Measurements from ENCODE around the gene SEMA6D.

Gene SEMA6D

GRCh38 chr15:47720555-47720954, 3.2 kb downstream of the SEMA6D start:
- H3K4me1 ChIP-seq (ENCODE audit: control insufficient read depth, low read depth, low read length), result peaks cover 25% of the 10 kb centered on the region
- no peaks in the 10 kb centered on the region for H3K9me3 ChIP-seq (ENCODE audit: control insufficient read depth, low read depth, low read length)
- peaks cover 43% of the 10 kb centered on the region for H3K27me3 ChIP-seq (ENCODE audit: control insufficient read depth, insufficient read depth, low read length)
- peak overlapping the region; percentile 14 for H3K4me3 ChIP-seq (ENCODE audit: low read length)
- no peaks in the 10 kb centered on the region for H3K36me3 ChIP-seq (ENCODE audit: control insufficient read depth, low read depth, low read length)
- H3K9ac ChIP-seq (ENCODE audit: low read length), result no peak overlapping the region
- no peak overlapping the region for H3K27ac ChIP-seq (ENCODE audit: low read length)

GRCh38 chr15:47721676-47722075, 4.4 kb downstream of the SEMA6D start:
- Histone ChIP-seq H3K4me3 (ENCODE audit: low read length) (no peak overlapping the region), H3K4me1 (ENCODE audit: control insufficient read depth, low read depth, low read length) (peaks cover 14% of the 10 kb centered on the region), H3K27ac (ENCODE audit: low read length) (no peak overlapping the region), H3K27me3 (ENCODE audit: control insufficient read depth, insufficient read depth, low read length) (peaks cover 33% of the 10 kb centered on the region), H3K9ac (ENCODE audit: low read length) (no peak overlapping the region), H3K9me3 (ENCODE audit: control insufficient read depth, low read depth, low read length) (no peaks in the 10 kb centered on the region), H3K36me3 (ENCODE audit: control insufficient read depth, low read depth, low read length) (no peaks in the 10 kb centered on the region)

- H3K27me3 ChIP-seq (ENCODE audit: control insufficient read depth, insufficient read depth, low read length), result peaks cover 24% of the 10 kb centered on the region
- no peak overlapping the region for H3K9ac ChIP-seq (ENCODE audit: low read length)
- H3K36me3 ChIP-seq (ENCODE audit: control insufficient read depth, low read depth, low read length), result no peaks in the 10 kb centered on the region
- H3K27ac ChIP-seq (ENCODE audit: low read length), result no peak overlapping the region
- no peaks in the 10 kb centered on the region for H3K9me3 ChIP-seq (ENCODE audit: control insufficient read depth, low read depth, low read length)
- no peak overlapping the region for H3K4me3 ChIP-seq (ENCODE audit: low read length)
- peaks cover 14% of the 10 kb centered on the region for H3K4me1 ChIP-seq (ENCODE audit: control insufficient read depth, low read depth, low read length)
Observed at GRCh38 chr15:47724346-47724745, 7.0 kb downstream of the SEMA6D start.

GRCh38 chr15:47725051-47725450, 7.7 kb downstream of the SEMA6D start:
- Histone ChIP-seq H3K9me3 (ENCODE audit: control insufficient read depth, low read depth, low read length) (no peaks in the 10 kb centered on the region), H3K4me3 (ENCODE audit: low read length) (no peak overlapping the region), H3K27me3 (ENCODE audit: control insufficient read depth, insufficient read depth, low read length) (peaks cover 17% of the 10 kb centered on the region), H3K36me3 (ENCODE audit: control insufficient read depth, low read depth, low read length) (no peaks in the 10 kb centered on the region), H3K4me1 (ENCODE audit: control insufficient read depth, low read depth, low read length) (peaks cover 9% of the 10 kb centered on the region), H3K9ac (ENCODE audit: low read length) (no peak overlapping the region), H3K27ac (ENCODE audit: low read length) (no peak overlapping the region)

- Histone ChIP-seq H3K9me3 (ENCODE audit: control insufficient read depth, low read depth, low read length) (no peaks in the 10 kb centered on the region), H3K36me3 (ENCODE audit: control insufficient read depth, low read depth, low read length) (no peaks in the 10 kb centered on the region), H3K27ac (ENCODE audit: low read length) (no peak overlapping the region)
Observed at GRCh38 chr15:47725906-47726305, 8.6 kb downstream of the SEMA6D start.

GRCh38 chr15:47726399-47726823, 9.1 kb downstream of the SEMA6D start:
- Histone ChIP-seq H3K27ac (ENCODE audit: low read length) (no peak overlapping the region), H3K4me1 (ENCODE audit: control insufficient read depth, low read depth, low read length) (no peaks in the 10 kb centered on the region), H3K9ac (ENCODE audit: low read length) (no peak overlapping the region), H3K27me3 (ENCODE audit: control insufficient read depth, insufficient read depth, low read length) (peaks cover 4% of the 10 kb centered on the region), H3K9me3 (ENCODE audit: control insufficient read depth, low read depth, low read length) (no peaks in the 10 kb centered on the region), H3K36me3 (ENCODE audit: control insufficient read depth, low read depth, low read length) (no peaks in the 10 kb centered on the region), H3K4me3 (ENCODE audit: low read length) (no peak overlapping the region)

More at GRCh38 chr15:47725906-47726305, 8.6 kb downstream of the SEMA6D start:
- peaks cover 3% of the 10 kb centered on the region for H3K4me1 ChIP-seq (ENCODE audit: control insufficient read depth, low read depth, low read length)
- no peak overlapping the region for H3K4me3 ChIP-seq (ENCODE audit: low read length)
- peaks cover 8% of the 10 kb centered on the region for H3K27me3 ChIP-seq (ENCODE audit: control insufficient read depth, insufficient read depth, low read length)
- H3K9ac ChIP-seq (ENCODE audit: low read length), result no peak overlapping the region

- Histone ChIP-seq H3K27me3 (ENCODE audit: control insufficient read depth, insufficient read depth, low read length) (no peaks in the 10 kb centered on the region), H3K9me3 (ENCODE audit: control insufficient read depth, low read depth, low read length) (no peaks in the 10 kb centered on the region), H3K4me3 (ENCODE audit: low read length) (no peak overlapping the region), H3K9ac (ENCODE audit: low read length) (no peak overlapping the region), H3K4me1 (ENCODE audit: control insufficient read depth, low read depth, low read length) (no peaks in the 10 kb centered on the region), H3K27ac (ENCODE audit: low read length) (no peak overlapping the region), H3K36me3 (ENCODE audit: control insufficient read depth, low read depth, low read length) (no peaks in the 10 kb centered on the region)
Observed at GRCh38 chr15:47727137-47727536, 9.8 kb downstream of the SEMA6D start.

- no peaks in the 10 kb centered on the region for H3K36me3 ChIP-seq (ENCODE audit: control insufficient read depth, low read depth, low read length)
- no peaks in the 10 kb centered on the region for H3K27me3 ChIP-seq (ENCODE audit: control insufficient read depth, insufficient read depth, low read length)
- H3K9ac ChIP-seq (ENCODE audit: low read length), result no peak overlapping the region
- H3K27ac ChIP-seq (ENCODE audit: low read length), result no peak overlapping the region
- H3K4me1 ChIP-seq (ENCODE audit: control insufficient read depth, low read depth, low read length), result no peaks in the 10 kb centered on the region
- H3K4me3 ChIP-seq (ENCODE audit: low read length), result no peak overlapping the region
- no peaks in the 10 kb centered on the region for H3K9me3 ChIP-seq (ENCODE audit: control insufficient read depth, low read depth, low read length)
Observed at GRCh38 chr15:47727676-47728075, 10.4 kb downstream of the SEMA6D start.

GRCh38 chr15:47728426-47728825, 11.1 kb downstream of the SEMA6D start:
- Histone ChIP-seq H3K36me3 (ENCODE audit: control insufficient read depth, low read depth, low read length) (no peaks in the 10 kb centered on the region), H3K9me3 (ENCODE audit: control insufficient read depth, low read depth, low read length) (no peaks in the 10 kb centered on the region), H3K27ac (ENCODE audit: low read length) (no peak overlapping the region), H3K4me1 (ENCODE audit: control insufficient read depth, low read depth, low read length) (no peaks in the 10 kb centered on the region), H3K4me3 (ENCODE audit: low read length) (no peak overlapping the region), H3K9ac (ENCODE audit: low read length) (no peak overlapping the region), H3K27me3 (ENCODE audit: control insufficient read depth, insufficient read depth, low read length) (no peaks in the 10 kb centered on the region)

- Histone ChIP-seq H3K36me3 (ENCODE audit: control insufficient read depth, low read depth, low read length) (no peaks in the 10 kb centered on the region), H3K4me1 (ENCODE audit: control insufficient read depth, low read depth, low read length) (no peaks in the 10 kb centered on the region), H3K4me3 (ENCODE audit: low read length) (no peak overlapping the region), H3K27me3 (ENCODE audit: control insufficient read depth, insufficient read depth, low read length) (no peaks in the 10 kb centered on the region), H3K27ac (ENCODE audit: low read length) (no peak overlapping the region), H3K9ac (ENCODE audit: low read length) (no peak overlapping the region), H3K9me3 (ENCODE audit: control insufficient read depth, low read depth, low read length) (no peaks in the 10 kb centered on the region)
Observed at GRCh38 chr15:47728886-47729285, 11.6 kb downstream of the SEMA6D start.

GRCh38 chr15:47731230-47731629, 13.9 kb downstream of the SEMA6D start:
- H3K36me3 ChIP-seq (ENCODE audit: control insufficient read depth, low read depth, low read length), result no peaks in the 10 kb centered on the region
- H3K4me3 ChIP-seq (ENCODE audit: low read length), result no peak overlapping the region
- H3K4me1 ChIP-seq (ENCODE audit: control insufficient read depth, low read depth, low read length), result peaks cover 10% of the 10 kb centered on the region
- H3K27ac ChIP-seq (ENCODE audit: low read length), result no peak overlapping the region
- H3K9me3 ChIP-seq (ENCODE audit: control insufficient read depth, low read depth, low read length), result no peaks in the 10 kb centered on the region
- H3K9ac ChIP-seq (ENCODE audit: low read length), result no peak overlapping the region
- H3K27me3 ChIP-seq (ENCODE audit: control insufficient read depth, insufficient read depth, low read length), result no peaks in the 10 kb centered on the region

GRCh38 chr15:47732248-47732647, 14.9 kb downstream of the SEMA6D start:
- Histone ChIP-seq H3K4me3 (ENCODE audit: low read length) (no peak overlapping the region), H3K27me3 (ENCODE audit: control insufficient read depth, insufficient read depth, low read length) (no peaks in the 10 kb centered on the region), H3K27ac (ENCODE audit: low read length) (no peak overlapping the region), H3K4me1 (ENCODE audit: control insufficient read depth, low read depth, low read length) (peaks cover 19% of the 10 kb centered on the region), H3K9ac (ENCODE audit: low read length) (no peak overlapping the region), H3K36me3 (ENCODE audit: control insufficient read depth, low read depth, low read length) (no peaks in the 10 kb centered on the region), H3K9me3 (ENCODE audit: control insufficient read depth, low read depth, low read length) (no peaks in the 10 kb centered on the region)

Data from iPS-18a (cell line).